ENCODE data around the gene SMIM44.

The SMIM44 gene

DNA sequence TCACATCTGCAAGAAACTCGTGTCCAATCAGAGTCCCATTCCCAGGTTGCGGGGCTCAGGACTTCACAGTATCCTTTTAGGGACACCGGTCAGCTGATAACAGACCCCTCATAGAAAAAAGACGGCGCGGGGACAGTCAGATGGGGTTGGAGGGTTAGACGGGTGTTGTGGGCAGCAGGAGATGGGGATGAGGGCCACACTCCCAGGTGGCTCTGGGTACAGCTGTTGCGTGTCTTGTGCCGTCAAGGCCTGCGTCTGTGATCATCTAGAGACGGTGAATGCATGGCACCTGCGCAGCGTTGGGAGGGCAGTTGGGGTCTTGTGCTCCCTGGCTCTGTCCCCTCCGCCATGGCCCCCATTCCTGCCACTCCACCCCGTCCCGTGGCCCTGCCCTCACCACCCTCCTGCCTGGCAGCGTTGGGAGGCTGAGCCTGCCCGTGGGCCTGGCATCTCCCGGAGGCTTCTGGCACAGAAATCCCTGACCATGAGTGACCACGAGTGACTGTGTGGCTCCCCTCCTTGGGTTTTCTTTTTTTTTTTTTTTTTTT lies 41.7 kb upstream of the SMIM44 start:
- Histone ChIP-seq H3K9me2 (replicated peaks; ENCODE audit: insufficient read depth, low read length) (no peaks in the 10 kb centered on the region), H3K9ac (ENCODE audit: low read length) (no peak overlapping the region), H3K36me3 (replicated peaks; ENCODE audit: insufficient read depth, low read length) (0 out of 2 replicates have a peak, but pooled peaks cover 3% of the 10 kb centered on the region), H3K27me3 (replicated peaks; ENCODE audit: insufficient read depth, low read length) (no peaks in the 10 kb centered on the region), H3K79me2 (ENCODE audit: low read length) (peaks cover 34% of the 10 kb centered on the region), H3K4me1 (ENCODE audit: low read length) (no peaks in the 10 kb centered on the region), H4K20me1 (ENCODE audit: insufficient read depth, low read length) (no peaks in the 10 kb centered on the region), H3K4me2 (ENCODE audit: low read depth, low read length) (no peak overlapping the region), H3K9me3 (replicated peaks; ENCODE audit: insufficient read depth, low read length) (no peaks in the 10 kb centered on the region), H3K4me3 (ENCODE audit: low read length) (no peak overlapping the region), H2AFZ (ENCODE audit: low read length) (no peak overlapping the region), H3K27ac (ENCODE audit: low read length) (no peak overlapping the region), H3F3A (ENCODE audit: insufficient read depth, low read length) (no peaks in the 10 kb centered on the region)
- TF ChIP-seq EZH2phosphoT487 (IDR thresholded peaks at IDR 0.05; ENCODE audit: low read length) (no peak), EZH2 (optimal IDR thresholded peaks at IDR 0.05; ENCODE audit: low read depth, low read length) (no peak)
- DNase-seq = no peak

DNA sequence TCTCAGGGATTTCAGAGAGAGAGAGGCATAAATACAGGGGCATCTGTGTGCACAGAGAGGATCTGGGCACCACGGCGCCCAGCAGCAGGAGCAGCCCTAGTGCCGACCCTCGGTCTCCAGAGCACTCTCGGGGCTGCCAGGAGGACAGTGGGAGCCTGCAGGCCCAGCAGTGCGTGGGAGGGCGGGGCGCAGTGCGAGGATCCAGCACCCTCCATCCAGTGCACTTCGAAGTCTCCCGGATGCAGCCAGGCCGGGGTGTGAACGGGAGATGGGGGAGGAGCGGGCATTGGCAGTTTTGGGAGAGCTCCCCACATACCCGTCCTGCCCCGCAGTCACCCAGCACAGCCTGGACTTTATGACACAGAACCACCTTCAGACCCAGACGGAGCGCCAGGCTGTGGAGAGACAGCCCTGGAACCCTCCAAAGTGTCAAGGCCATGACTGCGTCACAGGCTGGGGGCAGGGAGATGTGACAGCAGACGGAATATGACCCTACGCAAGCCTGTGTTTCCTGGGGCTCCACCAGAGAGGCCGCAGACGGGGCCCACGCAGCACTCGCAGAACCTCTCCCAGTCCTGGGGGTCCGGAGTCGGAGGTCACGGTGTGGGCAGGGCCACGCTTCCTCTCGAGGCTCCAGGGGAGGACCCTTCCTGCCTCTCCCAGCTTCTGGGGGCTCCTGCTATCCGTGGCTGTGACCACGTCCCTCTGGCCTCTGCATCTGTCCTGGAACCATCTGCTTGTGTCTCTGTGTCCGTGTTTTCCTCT lies 41.0 kb upstream of the SMIM44 start:
- H3K9me3 ChIP-seq (replicated peaks; ENCODE audit: insufficient read depth, low read length) = no peaks in the 10 kb centered on the region
- no peaks in the 10 kb centered on the region for H4K20me1 ChIP-seq (ENCODE audit: insufficient read depth, low read length)
- H3K36me3 ChIP-seq (replicated peaks; ENCODE audit: insufficient read depth, low read length) = 0 out of 2 replicates have a peak, but pooled peaks cover 3% of the 10 kb centered on the region

DNA sequence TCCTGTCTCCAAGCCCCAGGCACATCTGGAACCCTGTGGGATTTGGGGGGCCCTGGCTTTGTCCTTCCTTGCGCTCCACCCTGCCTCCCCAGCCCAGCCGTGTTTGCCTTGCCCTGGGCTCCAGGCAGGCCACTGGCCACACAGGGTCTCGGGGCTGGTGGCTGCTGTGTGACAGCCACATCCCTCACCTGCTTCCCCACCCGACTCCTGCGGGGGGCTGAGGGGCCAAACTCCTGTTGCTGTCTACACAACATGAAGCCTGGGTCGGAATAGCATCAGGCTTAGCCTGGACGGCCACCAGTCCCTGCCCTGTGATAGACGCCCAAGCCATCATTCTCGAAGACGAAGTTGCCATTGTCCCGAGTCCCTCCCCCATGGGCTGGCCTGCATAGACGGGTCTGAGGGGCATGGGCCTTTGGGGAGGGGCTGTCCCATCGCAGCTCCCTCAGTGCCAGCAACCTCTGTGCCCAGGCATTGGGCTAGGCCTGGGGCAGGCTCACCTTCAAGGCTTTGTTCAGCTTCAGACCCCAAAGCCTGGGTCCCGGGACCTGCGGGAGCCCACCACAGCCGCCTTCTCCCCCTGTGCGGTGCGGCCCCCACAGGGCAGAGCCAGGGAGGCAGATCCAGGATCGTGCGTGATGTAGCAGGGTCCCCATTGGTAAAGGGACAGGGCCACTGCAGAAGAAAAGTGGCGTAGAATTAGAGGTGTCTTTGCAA lies 40.3 kb upstream of the SMIM44 start:
- TF ChIP-seq EZH2phosphoT487 (IDR thresholded peaks at IDR 0.05; ENCODE audit: low read length) (no peak), EZH2 (optimal IDR thresholded peaks at IDR 0.05; ENCODE audit: low read depth, low read length) (no peak)
- TF ChIP-seq, protein P1, sequence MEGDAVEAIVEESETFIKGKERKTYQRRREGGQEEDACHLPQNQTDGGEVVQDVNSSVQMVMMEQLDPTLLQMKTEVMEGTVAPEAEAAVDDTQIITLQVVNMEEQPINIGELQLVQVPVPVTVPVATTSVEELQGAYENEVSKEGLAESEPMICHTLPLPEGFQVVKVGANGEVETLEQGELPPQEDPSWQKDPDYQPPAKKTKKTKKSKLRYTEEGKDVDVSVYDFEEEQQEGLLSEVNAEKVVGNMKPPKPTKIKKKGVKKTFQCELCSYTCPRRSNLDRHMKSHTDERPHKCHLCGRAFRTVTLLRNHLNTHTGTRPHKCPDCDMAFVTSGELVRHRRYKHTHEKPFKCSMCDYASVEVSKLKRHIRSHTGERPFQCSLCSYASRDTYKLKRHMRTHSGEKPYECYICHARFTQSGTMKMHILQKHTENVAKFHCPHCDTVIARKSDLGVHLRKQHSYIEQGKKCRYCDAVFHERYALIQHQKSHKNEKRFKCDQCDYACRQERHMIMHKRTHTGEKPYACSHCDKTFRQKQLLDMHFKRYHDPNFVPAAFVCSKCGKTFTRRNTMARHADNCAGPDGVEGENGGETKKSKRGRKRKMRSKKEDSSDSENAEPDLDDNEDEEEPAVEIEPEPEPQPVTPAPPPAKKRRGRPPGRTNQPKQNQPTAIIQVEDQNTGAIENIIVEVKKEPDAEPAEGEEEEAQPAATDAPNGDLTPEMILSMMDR (IDR thresholded peaks at IDR 0.05; ENCODE audit: low read length) = no peak
- no peak overlapping the region for H2AFZ ChIP-seq (ENCODE audit: low read length)
- no peaks in the 10 kb centered on the region for H3K4me1 ChIP-seq (ENCODE audit: low read length)
- no peak overlapping the region for H3K4me2 ChIP-seq (ENCODE audit: low read depth, low read length)
- H3K4me3 ChIP-seq (ENCODE audit: low read length) = no peak overlapping the region
- no peaks in the 10 kb centered on the region for H3K9me3 ChIP-seq (replicated peaks; ENCODE audit: insufficient read depth, low read length)
- no peak for DNase-seq
- H3K79me2 ChIP-seq (ENCODE audit: low read length) = peaks cover 49% of the 10 kb centered on the region
- no peaks in the 10 kb centered on the region for H3F3A ChIP-seq (ENCODE audit: insufficient read depth, low read length)
- H3K9me2 ChIP-seq (replicated peaks; ENCODE audit: insufficient read depth, low read length) = no peaks in the 10 kb centered on the region
- H3K27ac ChIP-seq (ENCODE audit: low read length) = no peak overlapping the region
- H3K27me3 ChIP-seq (replicated peaks; ENCODE audit: insufficient read depth, low read length) = no peaks in the 10 kb centered on the region
- H4K20me1 ChIP-seq (ENCODE audit: insufficient read depth, low read length) = no peaks in the 10 kb centered on the region
- 0 out of 2 replicates have a peak, but pooled peaks cover 3% of the 10 kb centered on the region for H3K36me3 ChIP-seq (replicated peaks; ENCODE audit: insufficient read depth, low read length)
- H3K9ac ChIP-seq (ENCODE audit: low read length) = no peak overlapping the region

More for the DNA sequence above, 41.0 kb upstream of the SMIM44 start:
- no peak for TF ChIP-seq EZH2phosphoT487 (IDR thresholded peaks at IDR 0.05; ENCODE audit: low read length)
- TF ChIP-seq, protein P1 (IDR thresholded peaks at IDR 0.05; ENCODE audit: low read length) = no peak
- TF ChIP-seq EZH2 (optimal IDR thresholded peaks at IDR 0.05; ENCODE audit: low read depth, low read length) = no peak
- no peak overlapping the region for H2AFZ ChIP-seq (ENCODE audit: low read length)
- H3K79me2 ChIP-seq (ENCODE audit: low read length) = peaks cover 42% of the 10 kb centered on the region
- H3K27ac ChIP-seq (ENCODE audit: low read length) = no peak overlapping the region
- no peaks in the 10 kb centered on the region for H3K27me3 ChIP-seq (replicated peaks; ENCODE audit: insufficient read depth, low read length)
- H3F3A ChIP-seq (ENCODE audit: insufficient read depth, low read length) = no peaks in the 10 kb centered on the region
- H3K4me1 ChIP-seq (ENCODE audit: low read length) = no peaks in the 10 kb centered on the region
- no peak overlapping the region for H3K4me3 ChIP-seq (ENCODE audit: low read length)
- no peaks in the 10 kb centered on the region for H3K9me2 ChIP-seq (replicated peaks; ENCODE audit: insufficient read depth, low read length)
- H3K9ac ChIP-seq (ENCODE audit: low read length) = no peak overlapping the region
- H3K4me2 ChIP-seq (ENCODE audit: low read depth, low read length) = no peak overlapping the region
- no peak for DNase-seq
